ENCODE data around the gene STMND1. TPM values are rescaled to one million over a fixed set of nuclear protein-coding genes. Genes with fewer than 3 reads are reported as not detected.

Gene STMND1
- total RNA-seq, 1 experiment from 2014 or later = not detected

- DNase-seq (ENCODE audit: low read depth) = peak; percentile 70
These were observed 3.3 kb upstream of the STMND1 start for GRCh38 chr6:17098538-17098937.

GRCh38 chr6:17099401-17100059 lies 2.3 kb upstream of the STMND1 start:
- no peak for DNase-seq (ENCODE audit: low read depth)

GRCh38 chr6:17100806-17101205 lies 1.0 kb upstream of the STMND1 start:
- DNase-seq (ENCODE audit: low read depth) = no peak

- no peak for DNase-seq (ENCODE audit: low read depth)
These were observed 514 bp downstream of the STMND1 start for GRCh38 chr6:17102258-17102870.

- DNase-seq (ENCODE audit: low read depth) = peak; percentile 36
These were observed 1.9 kb downstream of the STMND1 start for GRCh38 chr6:17103715-17104114.

- no peak for DNase-seq (ENCODE audit: low read depth)
These were observed 6.0 kb downstream of the STMND1 start for GRCh38 chr6:17107863-17108262.

GRCh38 chr6:17115251-17116116 lies 13.6 kb downstream of the STMND1 start:
- peak; percentile 94 for DNase-seq (ENCODE audit: low read depth)

- DNase-seq (ENCODE audit: low read depth) = no peak
These were observed 14.2 kb downstream of the STMND1 start for GRCh38 chr6:17116117-17116440.

- peak; percentile 94 for DNase-seq (ENCODE audit: low read depth)
These were observed 18.2 kb downstream of the STMND1 start for GRCh38 chr6:17120019-17120418.

- DNase-seq (ENCODE audit: low read depth) = no peak
These were observed 23.6 kb downstream of the STMND1 start for GRCh38 chr6:17125407-17125806.

- DNase-seq (ENCODE audit: low read depth) = peak; percentile 26
These were observed 28.9 kb downstream of the STMND1 start for GRCh38 chr6:17130786-17131185.

- DNase-seq (ENCODE audit: low read depth) = no peak
These were observed 31.1 kb downstream of the STMND1 start for GRCh38 chr6:17132967-17133366.

GRCh38 chr6:17138033-17138432 lies 36.2 kb downstream of the STMND1 start:
- DNase-seq (ENCODE audit: low read depth) = peak; percentile 12

GRCh38 chr6:17144016-17144415 lies 42.2 kb downstream of the STMND1 start:
- no peak for DNase-seq (ENCODE audit: low read depth)

- no peak for DNase-seq (ENCODE audit: low read depth)
These were observed 47.7 kb downstream of the STMND1 start for GRCh38 chr6:17149571-17149970.

- no peak for DNase-seq (ENCODE audit: low read depth)
These were observed 48.2 kb downstream of the STMND1 start for GRCh38 chr6:17150096-17150495.

- DNase-seq (ENCODE audit: low read depth) = no peak
These were observed 50.0 kb downstream of the STMND1 start for GRCh38 chr6:17151888-17152287.

GRCh38 chr6:17152703-17153102 lies 50.9 kb downstream of the STMND1 start:
- no peak for DNase-seq (ENCODE audit: low read depth)

GRCh38 chr6:17156112-17156921 lies 54.5 kb downstream of the STMND1 start:
- DNase-seq (ENCODE audit: low read depth) = peak; percentile 83

- no peak for DNase-seq (ENCODE audit: low read depth)
These were observed 55.1 kb downstream of the STMND1 start for GRCh38 chr6:17156966-17157365.

- DNase-seq (ENCODE audit: low read depth) = no peak
These were observed 55.8 kb downstream of the STMND1 start for GRCh38 chr6:17157617-17158016.

GRCh38 chr6:17159240-17159639 lies 57.4 kb downstream of the STMND1 start:
- no peak for DNase-seq (ENCODE audit: low read depth)
